Ascending aorta (tissue), 2 donors: Measurements from ENCODE around the gene MYO3B. TPM values are rescaled to one million over a fixed set of nuclear protein-coding genes. Genes with fewer than 3 reads are reported as not detected.

Source experiments
- DNase-seq, 2 donors: peaks; one replicate each; pipeline ENCODE4 v3.0.0-alpha.2; 2019; ENCODE audit warnings: low spot score in 2 of 2
- H3K27ac ChIP-seq, 2 donors: fragments of 200-600 bp; sonication (generic); one replicate each; pipeline ENCODE4 v1.5.1; 2016 to 2017; ENCODE audit warnings: mild to moderate bottlenecking in 1 of 2
- H3K27me3 ChIP-seq: fragments of 200-600 bp; sonication (generic); one replicate; pipeline ENCODE4 v1.5.1; 2017
- H3K36me3 ChIP-seq, 2 donors: fragments of 200-600 bp; sonication (generic); one replicate each; pipeline ENCODE4 v1.5.1; 2016
- H3K4me1 ChIP-seq, 2 donors: fragments of 200-600 bp; sonication (generic); one replicate each; pipeline ENCODE4 v1.5.1; 2016 to 2017; ENCODE audit warnings: mild to moderate bottlenecking in 1 of 2
- H3K4me3 ChIP-seq, 2 donors: fragments of 200-600 bp; sonication (generic); one replicate each; pipeline ENCODE4 v1.5.1; 2016 to 2017; ENCODE audit warnings: mild to moderate bottlenecking in 1 of 2
- H3K9me3 ChIP-seq, 2 donors: fragments of 200-600 bp; sonication (generic); one replicate each; pipeline ENCODE4 v1.5.1; 2016
- intact Hi-C: fragments of 100-400 bp; cut with DNase I; formaldehyde crosslinking; loops from one replicate; pipeline ENCODE4 v1.15.1; 2023
- total RNA-seq: library from RNA; depleted of rRNA; stranded (reverse); fragments of >200 nt; gene quantifications from one replicate; pipeline ENCODE4 v1.1.0, GENCODE V29; 2016
- TF ChIP-seq, protein P1 (sequence below), 3 experiments: fragments of 200-600 bp in 2 of 3; fragments of 450-650 bp in 1 of 3; sonication (generic) in 2 of 3; IDR thresholded peaks; one replicate each; pipeline ENCODE4 v1.5.1; 2016 to 2019; ENCODE audit warnings: antibody characterized with exemption in 3 of 3, mild to moderate bottlenecking in 1 of 3, moderate library complexity in 1 of 3

MYO3B gene
- total RNA-seq, 1 donor from 2014 or later = not detected

- DNase-seq = no peak
- H3K27ac ChIP-seq = no peak overlapping the region
- H3K9me3 ChIP-seq = no peaks in the 10 kb centered on the region
- H3K4me3 ChIP-seq = no peak overlapping the region
- no peaks in the 10 kb centered on the region for H3K4me1 ChIP-seq
- intact Hi-C loops = no loop called here
- TF ChIP-seq, protein P1, sequence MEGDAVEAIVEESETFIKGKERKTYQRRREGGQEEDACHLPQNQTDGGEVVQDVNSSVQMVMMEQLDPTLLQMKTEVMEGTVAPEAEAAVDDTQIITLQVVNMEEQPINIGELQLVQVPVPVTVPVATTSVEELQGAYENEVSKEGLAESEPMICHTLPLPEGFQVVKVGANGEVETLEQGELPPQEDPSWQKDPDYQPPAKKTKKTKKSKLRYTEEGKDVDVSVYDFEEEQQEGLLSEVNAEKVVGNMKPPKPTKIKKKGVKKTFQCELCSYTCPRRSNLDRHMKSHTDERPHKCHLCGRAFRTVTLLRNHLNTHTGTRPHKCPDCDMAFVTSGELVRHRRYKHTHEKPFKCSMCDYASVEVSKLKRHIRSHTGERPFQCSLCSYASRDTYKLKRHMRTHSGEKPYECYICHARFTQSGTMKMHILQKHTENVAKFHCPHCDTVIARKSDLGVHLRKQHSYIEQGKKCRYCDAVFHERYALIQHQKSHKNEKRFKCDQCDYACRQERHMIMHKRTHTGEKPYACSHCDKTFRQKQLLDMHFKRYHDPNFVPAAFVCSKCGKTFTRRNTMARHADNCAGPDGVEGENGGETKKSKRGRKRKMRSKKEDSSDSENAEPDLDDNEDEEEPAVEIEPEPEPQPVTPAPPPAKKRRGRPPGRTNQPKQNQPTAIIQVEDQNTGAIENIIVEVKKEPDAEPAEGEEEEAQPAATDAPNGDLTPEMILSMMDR (IDR thresholded peaks at IDR 0.05) = no peak
- H3K27me3 ChIP-seq = no peaks in the 10 kb centered on the region
- H3K36me3 ChIP-seq = no peaks in the 10 kb centered on the region
Measured at GRCh38 chr2:170191166-170191866, 13.4 kb downstream of the MYO3B start.

- Histone ChIP-seq H3K27me3 (no peaks in the 10 kb centered on the region), H3K27ac (no peak overlapping the region), H3K4me1 (no peaks in the 10 kb centered on the region), H3K36me3 (no peaks in the 10 kb centered on the region), H3K9me3 (no peaks in the 10 kb centered on the region), H3K4me3 (no peak overlapping the region)
- intact Hi-C loops = no loop called here
- TF ChIP-seq, protein P1 (IDR thresholded peaks at IDR 0.05) = no peak
- DNase-seq = no peak
Measured at GRCh38 chr2:170196963-170197362, 19.0 kb downstream of the MYO3B start.

GRCh38 chr2:170201275-170201674, 23.3 kb downstream of the MYO3B start:
- intact Hi-C loops = no loop called here
- no peaks in the 10 kb centered on the region for H3K9me3 ChIP-seq
- TF ChIP-seq, protein P1 (IDR thresholded peaks at IDR 0.05) = no peak
- H3K36me3 ChIP-seq = no peaks in the 10 kb centered on the region
- DNase-seq = no peak
- no peaks in the 10 kb centered on the region for H3K4me1 ChIP-seq
- no peaks in the 10 kb centered on the region for H3K27me3 ChIP-seq
- no peak overlapping the region for H3K27ac ChIP-seq
- H3K4me3 ChIP-seq = no peak overlapping the region

DNA sequence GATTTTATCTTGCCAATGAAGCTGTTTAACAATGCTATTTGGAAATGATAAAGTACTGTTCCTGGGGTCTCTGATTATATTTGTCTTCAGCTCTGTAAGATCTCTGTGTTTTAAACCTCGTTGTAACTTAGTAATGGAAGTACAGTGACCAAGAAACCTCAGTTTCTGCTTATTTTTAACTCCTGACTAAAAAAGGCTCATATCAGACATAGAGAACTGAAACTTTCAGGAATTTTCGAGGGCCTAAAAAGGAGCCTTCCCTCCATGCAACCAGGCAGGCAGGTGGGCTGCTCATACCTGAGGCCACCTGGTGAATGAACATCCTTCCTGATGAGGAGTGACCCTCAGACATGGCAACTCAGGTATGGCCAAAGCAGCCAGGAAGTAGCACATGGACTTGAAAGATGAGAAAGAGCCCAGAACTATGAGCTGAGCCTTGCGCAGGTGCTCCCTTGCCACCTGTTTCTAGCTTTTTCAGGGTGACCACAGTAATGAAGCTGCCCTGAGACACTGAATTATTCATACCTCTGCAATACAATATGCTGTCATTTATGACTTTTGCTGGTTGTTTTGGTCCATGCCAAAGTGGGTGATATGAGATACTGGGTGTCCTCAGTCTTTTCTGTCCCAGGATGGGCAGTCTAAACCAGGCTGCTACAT, 23.9 kb downstream of the MYO3B start:
- H3K27me3 ChIP-seq = no peaks in the 10 kb centered on the region
- no peaks in the 10 kb centered on the region for H3K9me3 ChIP-seq
- H3K36me3 ChIP-seq = no peaks in the 10 kb centered on the region
- H3K4me1 ChIP-seq = no peaks in the 10 kb centered on the region
- intact Hi-C loops = no loop called here
- no peak overlapping the region for H3K27ac ChIP-seq
- TF ChIP-seq, protein P1 (IDR thresholded peaks at IDR 0.05) = no peak
- DNase-seq = no peak
- H3K4me3 ChIP-seq = no peak overlapping the region

GRCh38 chr2:170202437-170202836, 24.5 kb downstream of the MYO3B start:
- no peak for DNase-seq
- H3K4me3 ChIP-seq = no peak overlapping the region
- no peaks in the 10 kb centered on the region for H3K9me3 ChIP-seq
- H3K27ac ChIP-seq = no peak overlapping the region
- TF ChIP-seq, protein P1 (IDR thresholded peaks at IDR 0.05) = no peak
- no peaks in the 10 kb centered on the region for H3K4me1 ChIP-seq
- intact Hi-C loops = no loop called here
- H3K36me3 ChIP-seq = no peaks in the 10 kb centered on the region
- no peaks in the 10 kb centered on the region for H3K27me3 ChIP-seq
